Measurements from ENCODE around the gene CCDC169. TPM values are rescaled to one million over a fixed set of nuclear protein-coding genes. Genes with fewer than 3 reads are reported as not detected.
A peak's percentile ranks its signal among the peaks of the same experiment; 100 is the strongest.
"Not testable (repeated sequence)": the region's sequence is repeated elsewhere in the genome, so short reads cannot be mapped to it uniquely, and the experiment has no call there.

CCDC169 gene
- total and polyA plus RNA-seq, 4 donors: 2.1 TPM; not detected in 3

- DNase-seq (ENCODE audit: low spot score): no peak
- Histone ChIP-seq H3K9ac (ENCODE audit: low read depth in 1 of 2, low read length in 2 of 2) (no peak overlapping the region), H3K27ac (ENCODE audit: low read depth in 1 of 2, low read length in 2 of 2) (no peak overlapping the region), H3K4me3 (ENCODE audit: low read depth in 1 of 3, low read length in 3 of 3) (no peak overlapping the region), H3K36me3 (ENCODE audit: control insufficient read depth in 4 of 4, insufficient read depth in 3 of 4, low read depth in 1 of 4, low read length in 3 of 4) (peaks cover 2 to 15% (median 9%) of the 10 kb centered on the region in 4 donors), H3K9me3 (ENCODE audit: control insufficient read depth in 4 of 4, low read length in 3 of 4) (no peaks in the 10 kb centered on the region), H3K27me3 (ENCODE audit: control insufficient read depth in 4 of 4, insufficient read depth in 4 of 4, low read length in 3 of 4) (no peaks in the 10 kb centered on the region), H3K4me1 (ENCODE audit: control insufficient read depth in 4 of 4, insufficient read depth in 4 of 4, low read length in 3 of 4) (no peaks in the 10 kb centered on the region)
- TF ChIP-seq ZBTB33 (IDR thresholded peaks at IDR 0.05) (no peak), GABPA (IDR thresholded peaks at IDR 0.05 in 1 of 2, conservative IDR thresholded peaks at IDR 0.05 in 1 of 2) (no peak), HNF4G (IDR thresholded peaks at IDR 0.05) (no peak), CTCF (IDR thresholded peaks at IDR 0.05; ENCODE audit: low read depth, low read length, missing input control) (no peak), RAD21 (IDR thresholded peaks at IDR 0.05) (no peak), JUND (IDR thresholded peaks at IDR 0.05) (peak in 1 of 2 donors; percentile 16), NR2F2 (IDR thresholded peaks at IDR 0.05) (no peak)
Measured at GRCh38 chr13:36332986-36333385, 35.4 kb upstream of the CCDC169 start.

- H3K4me1 ChIP-seq (ENCODE audit: control insufficient read depth in 4 of 4, insufficient read depth in 4 of 4, low read length in 3 of 4); DNase-seq (ENCODE audit: low spot score); H3K27me3 ChIP-seq (ENCODE audit: control insufficient read depth in 4 of 4, insufficient read depth in 4 of 4, low read length in 3 of 4): not testable (repeated sequence)
Measured at GRCh38 chr13:36332255-36332654, 34.6 kb upstream of the CCDC169 start.

GRCh38 chr13:36331280-36331679 is 33.7 kb upstream of the CCDC169 start:
- no peak for TF ChIP-seq RAD21 (IDR thresholded peaks at IDR 0.05)
- TF ChIP-seq HNF4A (conservative IDR thresholded peaks at IDR 0.05): no peak
- no peak for TF ChIP-seq NR2F2 (IDR thresholded peaks at IDR 0.05)
- no peak for TF ChIP-seq CTCF (IDR thresholded peaks at IDR 0.05; ENCODE audit: low read depth, low read length, missing input control)
- no peak for TF ChIP-seq RXRA (IDR thresholded peaks at IDR 0.05)
- no peak for TF ChIP-seq FOXA1 (IDR thresholded peaks at IDR 0.05)
- TF ChIP-seq FOXA2 (IDR thresholded peaks at IDR 0.05): no peak
- no peak overlapping the region for H3K4me3 ChIP-seq (ENCODE audit: low read depth in 1 of 3, low read length in 3 of 3)
- no peak overlapping the region for H3K9ac ChIP-seq (ENCODE audit: low read depth in 1 of 2, low read length in 2 of 2)
- no peak for DNase-seq (ENCODE audit: low spot score)
- H3K27me3 ChIP-seq (ENCODE audit: control insufficient read depth in 4 of 4, insufficient read depth in 4 of 4, low read length in 3 of 4): no peaks in the 10 kb centered on the region
- WGBS: 85% methylated on average over 4 of the region's 4 CpGs
- no peaks in the 10 kb centered on the region for H3K4me1 ChIP-seq (ENCODE audit: control insufficient read depth in 4 of 4, insufficient read depth in 4 of 4, low read length in 3 of 4)
- H3K36me3 ChIP-seq (ENCODE audit: control insufficient read depth in 4 of 4, insufficient read depth in 3 of 4, low read depth in 1 of 4, low read length in 3 of 4): peaks cover 4 to 15% (median 9%) of the 10 kb centered on the region in 4 donors
- H3K9me3 ChIP-seq (ENCODE audit: control insufficient read depth in 4 of 4, low read length in 3 of 4): no peaks in the 10 kb centered on the region
- H3K27ac ChIP-seq (ENCODE audit: low read depth in 1 of 2, low read length in 2 of 2): no peak overlapping the region

More at GRCh38 chr13:36332255-36332654, 34.6 kb upstream of the CCDC169 start:
- not testable (repeated sequence) for H3K4me3 ChIP-seq (ENCODE audit: low read depth in 1 of 3, low read length in 3 of 3); H3K27ac ChIP-seq (ENCODE audit: low read depth in 1 of 2, low read length in 2 of 2); H3K9me3 ChIP-seq (ENCODE audit: control insufficient read depth in 4 of 4, low read length in 3 of 4); H3K9ac ChIP-seq (ENCODE audit: low read depth in 1 of 2, low read length in 2 of 2)
- peaks cover 4 to 15% (median 9%) of the 10 kb centered on the region in 4 donors for H3K36me3 ChIP-seq (ENCODE audit: control insufficient read depth in 4 of 4, insufficient read depth in 3 of 4, low read depth in 1 of 4, low read length in 3 of 4)

All from liver (tissue), 9 donors.